H1 (cell line): Measurements from ENCODE around the gene PATE1. TPM values are rescaled to one million over a fixed set of nuclear protein-coding genes. Genes with fewer than 3 reads are reported as not detected.

Experiments
- CBX8 ChIP-seq: fragments of 300-800, 300-1000 bp; sonication (generic); IDR thresholded peaks from 2 replicates; pipeline ENCODE4 v1.7.1; 2016; ENCODE audit warnings: low read depth, low read length, borderline replicate concordance
- FOSL1 ChIP-seq: IDR thresholded peaks from 2 replicates; pipeline ENCODE4 v1.6.1; 2011; ENCODE audit warnings: mild to moderate bottlenecking, low read depth, low read length, moderate library complexity; ENCODE audit not compliant: insufficient read depth
- KDM4A ChIP-seq: IDR thresholded peaks from one replicate; pipeline ENCODE4 v1.7.1; 2012; ENCODE audit warnings: low read depth, mild to moderate bottlenecking, moderate library complexity, low read length, inconsistent platforms; ENCODE audit not compliant: severe bottlenecking
- PHF8 ChIP-seq: fragments of 200-600 bp; sonication (generic); conservative IDR thresholded peaks from 2 replicates; pipeline ENCODE4 v1.7.1; 2012; ENCODE audit warnings: low read depth, mild to moderate bottlenecking, inconsistent platforms, low read length, moderate library complexity
- SIX5 ChIP-seq: IDR thresholded peaks from 2 replicates; pipeline ENCODE4 v1.6.1; 2011; ENCODE audit warnings: mild to moderate bottlenecking, low read depth, low read length
- SP2 ChIP-seq: IDR thresholded peaks from 2 replicates; pipeline ENCODE4 v1.6.1; 2012; ENCODE audit warnings: mild to moderate bottlenecking, low read length, inconsistent platforms
- USF2 ChIP-seq: IDR thresholded peaks from 2 replicates; pipeline ENCODE4 v1.6.1; 2011; ENCODE audit warnings: low read length, improper control_type of control experiment
- polyA plus RNA-seq, 7 experiments: library from polyadenylated mRNA; depleted of rRNA in 3 of 7; stranded (reverse) in 5 of 7; unstranded in 2 of 7; fragments of >200 nt in 5 of 7; fragments of 200-250 nt in 2 of 7; gene quantifications; 1 replicate in 5 of 7; 2 replicates in 1 of 7; 4 replicates in 1 of 7; pipeline versions ENCODE4 v1.2.1 to v1.2.3, GENCODE V29; 2011 to 2013; ENCODE audit warnings: missing spikeins in 2 of 7, mixed read lengths in 2 of 7
- total RNA-seq: library from RNA; stranded (reverse); fragmentation: NEBNext Ultra II Directional; extraction: Animal tissue kit (Norgen Biotek cat#: 25700); gene quantifications from 2 replicates; pipeline ENCODE4 v1.2.1, GENCODE V29; 2021

PATE1 gene
- total and polyA plus RNA-seq, 2 of the 8 experiments (the other 6 are each of a cell fraction or from before 2014, with no cell fraction given): not detected

DNA sequence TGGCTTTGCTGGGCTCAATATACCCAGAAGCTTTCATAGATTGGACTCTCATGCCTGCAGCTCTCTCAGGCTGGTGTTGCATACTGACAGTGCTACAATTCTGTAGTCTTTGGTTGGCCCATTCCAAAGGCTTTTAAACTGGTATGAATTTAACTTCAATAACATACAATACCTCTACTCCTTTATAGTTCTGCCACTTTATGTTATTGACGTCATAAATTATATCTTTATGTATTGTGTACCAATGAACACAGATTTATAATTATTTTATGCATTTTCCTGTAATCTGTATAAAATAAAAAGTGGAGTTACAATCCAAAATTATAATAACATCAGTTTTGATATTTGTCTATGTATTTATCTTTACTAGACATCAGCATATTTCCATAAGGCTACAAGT, 16.4 kb downstream of the PATE1 start (continued):
- TF ChIP-seq FOSL1 (no peak), CBX8 (no peak), KDM4A (no peak), SIX5 (no peak), SP2 (no peak), PHF8 (no peak), USF2 (no peak)
- TF ChIP-seq, all 59 proteins: peak for 0
